GM19238 (cell line): ENCODE measurements around the gene NOS1AP.

ENCODE experiments used
- DNase-seq: peaks from one replicate; pipeline ENCODE4 v3.0.0; 2011; ENCODE audit warnings: low spot score; ENCODE audit not compliant: insufficient read length

NOS1AP gene

DNA sequence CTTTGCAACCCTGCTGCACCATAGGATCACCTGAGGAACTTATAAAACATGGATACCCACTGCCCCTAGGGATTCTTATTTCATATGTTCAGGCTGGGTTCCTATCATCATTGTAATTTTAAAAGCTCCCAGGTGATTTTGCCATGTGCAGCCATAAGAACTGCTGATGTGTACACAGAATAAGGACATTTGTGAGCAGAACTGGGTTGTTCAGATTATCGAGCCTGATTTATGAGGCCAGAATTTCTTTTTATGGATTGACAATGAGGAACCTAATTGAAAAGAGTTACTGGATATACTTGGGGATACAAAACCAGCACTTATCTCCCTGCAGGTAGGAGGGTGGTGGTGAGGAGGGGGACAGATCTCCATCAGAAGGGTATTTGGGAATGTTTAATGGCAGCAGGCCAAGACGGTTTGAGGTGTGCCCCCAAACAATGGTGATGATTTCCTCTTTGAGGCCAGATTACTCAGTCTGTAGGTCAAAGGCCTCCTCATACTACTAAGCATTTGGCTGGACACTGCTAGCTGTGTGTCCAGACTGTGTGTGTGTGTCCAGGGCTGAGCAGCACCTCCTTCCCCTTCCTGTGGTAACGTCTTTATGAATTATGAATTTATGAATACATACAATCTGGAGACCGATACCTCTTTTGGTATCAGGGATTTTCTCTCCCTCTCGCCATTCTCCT, 18.9 kb downstream of the NOS1AP start:
- no peak for DNase-seq

DNA sequence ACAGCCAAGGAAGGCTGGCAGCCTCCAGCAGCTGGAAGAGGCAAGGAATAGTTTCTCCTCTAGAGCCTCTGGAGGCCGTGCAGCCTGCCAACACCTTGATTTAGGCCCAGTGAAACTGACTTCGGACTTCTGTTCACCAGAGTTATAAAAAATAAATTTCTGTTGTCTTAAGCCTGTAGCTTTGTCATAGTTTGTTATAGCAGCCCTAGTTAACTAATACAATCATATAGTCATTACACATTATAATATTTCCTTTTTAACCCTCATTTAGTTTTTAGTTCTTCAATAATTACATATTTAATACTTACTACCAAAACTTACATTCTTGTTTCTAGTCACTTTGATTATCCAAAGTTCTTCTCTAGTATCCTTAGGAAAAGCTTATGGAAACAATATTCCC, 20.3 kb downstream of the NOS1AP start:
- no peak for DNase-seq

- DNase-seq, result no peak
These were observed 20.9 kb downstream of the NOS1AP start for GRCh38 chr1:162090378-162090777.

DNA sequence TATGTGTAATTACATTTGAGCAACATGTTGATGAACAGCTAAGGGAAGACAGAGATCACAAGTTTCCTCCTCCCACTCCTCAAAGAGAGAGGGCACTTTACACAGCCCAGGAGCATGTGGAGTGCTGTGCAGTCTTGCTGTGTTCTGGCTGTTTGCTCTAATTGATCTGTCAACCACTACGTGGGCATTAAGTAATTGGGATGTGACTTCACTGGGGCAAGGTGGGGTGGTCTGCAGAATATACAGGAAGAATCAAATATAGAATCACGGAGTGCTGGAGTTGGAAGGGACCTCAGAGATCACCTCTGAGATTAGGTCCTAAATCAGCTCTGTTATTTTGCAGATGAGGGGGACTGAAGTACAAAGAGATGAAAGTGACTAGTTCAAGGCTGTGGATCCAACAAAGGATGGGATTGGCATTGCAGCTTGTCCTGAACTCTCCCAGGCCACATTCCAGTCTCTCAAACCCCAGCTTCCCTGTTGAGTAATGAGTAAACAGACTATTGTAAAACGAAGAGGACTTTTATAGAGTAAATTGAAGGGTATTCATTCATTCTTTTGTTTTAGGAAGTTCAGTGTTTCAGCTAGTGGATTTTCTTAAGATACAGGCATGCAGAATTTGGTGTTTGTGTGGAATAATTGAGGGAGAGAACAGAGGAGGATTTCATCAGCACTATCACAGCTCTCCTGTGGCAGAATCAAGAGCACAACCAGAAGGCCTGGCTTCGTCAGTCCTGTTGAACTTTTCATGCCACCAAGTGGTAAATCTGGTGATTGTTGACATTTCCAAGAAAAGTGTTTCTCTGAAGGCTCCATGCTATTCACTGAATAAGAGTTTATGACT, 22.4 kb downstream of the NOS1AP start:
- DNase-seq, result no peak

DNA sequence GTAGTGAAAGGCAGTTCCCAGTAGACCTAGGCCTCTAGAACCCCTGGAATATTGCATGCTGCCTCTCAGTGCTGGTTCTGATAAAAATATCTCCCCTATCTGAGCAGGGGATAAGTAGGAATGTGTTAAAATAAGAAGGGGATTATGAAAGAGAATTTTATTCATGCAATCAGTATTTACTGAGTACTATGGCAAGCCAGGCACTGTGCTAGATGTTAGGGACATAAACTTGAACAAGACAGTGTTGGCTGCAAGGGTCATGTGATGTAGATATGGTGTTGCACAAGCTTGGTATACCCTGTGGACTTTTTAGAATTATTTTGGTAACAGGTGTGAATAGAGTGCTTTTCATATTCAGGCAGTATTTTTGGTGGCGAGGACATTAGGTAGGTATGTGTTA, 23.6 kb downstream of the NOS1AP start:
- no peak for DNase-seq

- DNase-seq, result no peak
These were observed 24.8 kb downstream of the NOS1AP start for GRCh38 chr1:162094271-162094670.

DNA sequence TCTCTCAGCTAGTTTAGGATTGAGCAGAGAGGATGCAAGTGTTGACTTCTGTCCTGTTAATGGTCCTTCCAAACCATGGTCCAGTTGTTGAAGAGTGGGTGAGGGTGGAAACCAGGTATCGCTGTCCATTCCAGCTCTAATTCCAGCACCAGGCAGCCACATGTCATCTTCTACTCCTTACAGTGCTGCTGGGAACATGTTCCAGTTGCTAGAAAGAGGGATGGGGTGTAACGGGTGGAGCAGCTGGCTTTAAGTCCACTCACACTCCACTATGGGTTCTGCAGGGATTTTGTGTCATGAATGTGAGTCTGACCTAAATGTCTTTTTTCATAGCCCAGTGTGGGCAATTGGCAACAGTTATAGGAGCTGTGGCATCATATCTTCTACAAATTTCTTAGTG, 25.2 kb downstream of the NOS1AP start:
- no peak for DNase-seq

- no peak for DNase-seq
These were observed 38.4 kb downstream of the NOS1AP start for GRCh38 chr1:162107911-162108310.

GRCh38 chr1:162108426-162108825, 38.9 kb downstream of the NOS1AP start:
- no peak for DNase-seq

DNA sequence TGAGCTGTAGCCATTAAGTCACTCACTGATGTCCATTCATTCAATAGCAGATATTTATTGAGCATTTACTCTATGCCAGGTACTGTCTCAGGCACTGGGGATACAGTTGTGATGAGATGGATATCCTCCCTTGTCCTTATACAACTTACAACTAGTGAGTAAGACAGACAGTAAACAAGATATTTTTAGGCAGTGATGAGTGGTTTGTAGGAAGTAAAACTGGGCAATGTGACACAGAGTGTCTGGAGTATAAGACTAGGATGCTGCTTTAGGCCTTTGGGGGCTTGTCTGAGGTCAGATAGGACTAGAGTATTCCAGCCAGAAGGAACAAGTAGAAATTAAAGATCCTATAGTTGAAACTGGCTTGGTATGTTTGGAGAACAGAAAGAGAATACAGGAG, 41.4 kb downstream of the NOS1AP start:
- no peak for DNase-seq

GRCh38 chr1:162111572-162111971, 42.1 kb downstream of the NOS1AP start:
- DNase-seq, result no peak

DNA sequence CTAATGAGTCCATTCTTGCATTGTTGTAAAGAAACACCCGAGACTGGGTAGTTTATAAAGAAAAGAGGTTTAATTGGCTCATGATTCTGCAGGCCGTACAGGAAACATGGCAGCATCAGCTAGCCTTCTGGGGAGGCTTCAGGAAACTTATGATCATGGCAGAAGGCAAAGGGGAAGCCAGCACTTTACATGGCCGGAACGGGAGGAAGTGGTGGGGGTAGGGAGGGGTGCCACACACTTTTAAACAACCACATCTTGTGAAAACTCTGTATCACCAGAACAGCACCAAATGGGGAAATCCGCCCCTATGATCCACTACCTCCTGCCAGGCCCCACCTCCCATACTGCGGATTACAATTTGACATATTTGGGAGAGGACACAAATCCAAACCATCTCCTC, 43.9 kb downstream of the NOS1AP start:
- DNase-seq, result no peak

- DNase-seq, result no peak
These were observed 47.7 kb downstream of the NOS1AP start for GRCh38 chr1:162117039-162117774.

GRCh38 chr1:162118063-162118462, 48.6 kb downstream of the NOS1AP start:
- DNase-seq, result no peak

DNA sequence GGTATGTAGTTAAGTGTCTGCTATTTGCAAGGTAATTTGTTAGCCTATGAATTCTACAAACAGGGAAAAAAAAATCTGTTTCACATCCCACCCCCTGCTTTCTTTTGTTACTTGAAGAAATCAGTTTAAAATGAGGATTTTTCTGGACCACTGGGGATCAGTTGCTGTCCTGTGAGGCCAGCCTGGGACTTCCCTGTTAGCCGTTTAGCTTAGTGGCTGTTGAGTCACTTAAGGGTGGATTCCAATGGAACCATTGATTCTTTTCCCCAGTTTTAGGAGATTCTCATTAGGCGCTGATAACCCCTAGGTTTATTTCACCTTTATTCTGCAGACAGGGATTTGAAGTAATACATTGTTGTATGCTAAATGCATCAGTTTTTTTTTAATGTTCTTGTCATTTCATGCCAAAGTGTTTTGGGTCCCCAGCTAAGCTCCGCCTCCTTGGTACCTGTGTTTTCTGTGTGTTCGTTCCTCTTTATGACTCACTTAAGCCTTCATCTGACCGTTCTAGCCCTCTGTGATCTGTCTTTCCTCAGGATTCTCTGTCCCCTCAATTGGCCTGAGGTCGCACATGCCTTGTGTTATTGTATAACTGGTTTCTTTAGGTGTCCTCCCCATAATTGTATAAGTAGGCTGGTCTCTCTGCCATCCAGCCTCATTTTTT, 59.3 kb downstream of the NOS1AP start:
- DNase-seq, result no peak

GRCh38 chr1:162130308-162130707, 60.8 kb downstream of the NOS1AP start:
- no peak for DNase-seq

- no peak for DNase-seq
These were observed 62.2 kb downstream of the NOS1AP start for GRCh38 chr1:162131400-162132321.

DNA sequence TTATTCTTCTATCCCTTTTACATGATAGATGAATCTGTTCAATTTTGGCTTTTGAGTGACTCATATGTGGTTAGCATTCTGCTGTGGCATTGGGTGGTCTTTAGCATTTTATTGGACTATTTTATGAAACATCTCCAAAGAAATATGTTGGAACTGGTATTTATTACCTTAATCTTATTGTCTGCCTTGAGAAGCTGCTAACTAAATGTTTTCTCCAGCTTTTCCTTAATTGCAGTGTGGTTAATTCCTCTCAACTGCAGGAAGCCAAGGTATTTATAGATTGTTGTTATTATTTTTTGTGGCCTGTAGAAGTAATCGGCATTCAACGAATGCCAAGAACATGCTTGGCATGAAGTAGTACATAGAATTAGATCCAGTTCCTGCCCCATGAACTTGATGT, 64.1 kb downstream of the NOS1AP start:
- no peak for DNase-seq

DNA sequence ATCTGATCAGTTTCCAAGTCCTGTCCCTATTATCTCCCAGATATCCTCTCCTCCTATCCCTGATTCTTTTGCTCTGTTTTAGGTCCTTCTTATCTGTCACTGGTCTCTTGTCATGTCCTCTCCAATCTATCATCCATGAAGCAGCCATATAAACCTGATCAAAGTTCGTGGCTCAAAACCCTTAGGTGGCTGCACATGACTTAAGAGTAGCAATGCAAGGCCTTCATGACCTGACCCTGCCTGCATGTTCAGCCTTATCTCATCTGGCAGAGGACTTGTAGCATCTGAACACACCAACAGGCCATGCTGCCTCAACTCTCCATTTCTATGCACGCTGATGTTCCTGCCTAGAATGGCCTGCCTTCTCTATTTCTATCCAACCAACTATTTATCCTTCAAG, 65.2 kb downstream of the NOS1AP start:
- DNase-seq, result no peak

DNA sequence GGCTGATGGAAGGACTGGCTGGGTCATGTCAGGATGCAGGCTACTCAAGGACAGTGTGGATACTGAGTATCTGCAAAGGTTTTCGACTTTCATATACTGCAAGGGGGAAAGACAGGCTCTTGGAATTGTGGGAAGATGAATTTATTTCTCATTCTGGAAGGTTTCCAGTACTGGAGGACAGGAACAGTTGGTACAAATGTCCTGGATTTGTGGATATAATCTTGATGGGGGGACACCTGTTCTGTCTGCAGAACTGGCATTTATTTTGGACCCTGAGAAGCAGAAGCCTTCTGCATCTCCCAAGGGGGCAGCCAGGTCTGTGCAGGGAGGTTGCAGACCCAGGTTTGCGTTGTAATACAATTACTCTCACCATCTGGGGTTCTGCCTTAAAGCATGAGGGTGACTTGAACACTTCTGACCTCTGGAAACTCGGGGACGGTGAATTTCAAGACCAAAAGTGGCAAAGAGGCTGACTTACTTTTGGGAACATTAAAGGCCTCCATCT, 65.8 kb downstream of the NOS1AP start:
- DNase-seq, result no peak
